Endometrium (tissue), 2 donors: ENCODE results near the gene DPP6.

Source experiments
- FAIRE-seq: peaks from 2 replicates; lab custom pipeline; 2012; peaks lifted over from hg19 to GRCh38; lab: Jason Lieb, UNC
- donor health status: control.
- donor health status: control.

DPP6 gene

DNA sequence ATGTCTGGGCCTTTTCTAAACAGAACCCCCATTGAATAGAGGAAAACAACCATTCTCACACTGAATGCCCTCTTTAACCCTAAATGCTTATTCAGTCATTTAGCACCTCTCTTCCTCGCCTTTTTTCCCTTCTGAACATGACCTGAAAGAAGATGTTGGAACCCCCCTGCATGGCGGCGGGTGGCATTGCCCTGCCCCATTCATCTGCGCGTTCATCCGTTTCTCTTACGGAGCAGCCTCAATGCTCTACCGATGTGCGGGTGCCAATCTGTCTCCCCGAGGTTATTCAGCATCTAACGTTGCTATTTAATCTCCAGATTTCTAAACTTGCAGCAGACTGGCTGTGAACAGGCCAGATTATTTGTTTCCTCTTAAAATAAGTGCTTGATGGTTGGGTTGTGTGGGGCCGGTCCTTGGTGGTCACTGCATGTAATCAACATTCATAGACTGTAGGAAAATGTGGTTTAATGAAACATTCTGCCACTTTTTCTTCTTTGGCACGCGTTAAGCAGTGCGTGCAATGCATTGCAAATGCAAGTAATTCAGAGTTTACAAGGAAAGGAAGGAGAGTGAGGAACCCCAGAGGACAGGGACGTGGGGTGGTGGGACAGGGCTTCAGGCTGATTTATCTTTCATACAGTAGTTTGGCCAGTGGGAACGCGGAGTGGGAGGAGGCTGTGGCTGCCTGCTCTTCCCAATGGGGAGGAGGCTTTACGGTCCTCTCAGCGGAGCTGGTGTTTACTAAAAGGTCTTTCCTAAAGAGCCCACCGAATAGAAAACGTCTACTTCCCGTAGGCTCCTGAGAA, 286.7 kb downstream of the DPP6 start:
- FAIRE-seq: no peak

DNA sequence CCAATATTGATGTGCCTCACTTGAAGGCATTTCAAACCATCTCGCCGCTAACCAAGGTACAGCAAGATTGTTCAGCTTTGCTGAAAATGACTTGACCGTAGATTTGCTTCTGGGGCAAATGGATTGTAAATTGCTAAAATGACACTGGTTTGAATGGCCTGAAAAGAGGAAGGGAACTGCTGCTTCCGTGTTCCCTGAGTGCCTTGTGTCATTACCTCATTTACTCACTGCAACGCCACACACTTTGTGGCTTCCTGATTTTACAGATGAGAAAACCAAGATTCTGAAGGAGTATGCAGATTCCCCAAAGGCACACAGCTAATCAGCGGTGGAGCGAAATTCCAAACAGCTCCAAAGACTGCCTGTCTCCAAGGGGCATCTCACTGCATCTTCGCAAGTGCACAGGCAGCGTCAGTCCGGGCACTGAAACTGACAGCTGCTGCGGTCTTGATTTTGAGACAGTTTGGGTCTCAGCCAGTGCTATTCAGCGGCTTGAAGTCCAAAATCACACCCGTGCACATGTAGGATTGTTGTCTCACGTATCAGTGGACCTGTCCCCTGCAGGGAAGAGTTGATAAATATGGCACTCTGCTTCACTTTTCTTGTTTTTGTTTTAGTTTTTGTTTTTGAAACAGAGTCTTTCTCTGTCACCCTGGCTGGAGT, 290.9 kb downstream of the DPP6 start:
- no peak for FAIRE-seq

DNA sequence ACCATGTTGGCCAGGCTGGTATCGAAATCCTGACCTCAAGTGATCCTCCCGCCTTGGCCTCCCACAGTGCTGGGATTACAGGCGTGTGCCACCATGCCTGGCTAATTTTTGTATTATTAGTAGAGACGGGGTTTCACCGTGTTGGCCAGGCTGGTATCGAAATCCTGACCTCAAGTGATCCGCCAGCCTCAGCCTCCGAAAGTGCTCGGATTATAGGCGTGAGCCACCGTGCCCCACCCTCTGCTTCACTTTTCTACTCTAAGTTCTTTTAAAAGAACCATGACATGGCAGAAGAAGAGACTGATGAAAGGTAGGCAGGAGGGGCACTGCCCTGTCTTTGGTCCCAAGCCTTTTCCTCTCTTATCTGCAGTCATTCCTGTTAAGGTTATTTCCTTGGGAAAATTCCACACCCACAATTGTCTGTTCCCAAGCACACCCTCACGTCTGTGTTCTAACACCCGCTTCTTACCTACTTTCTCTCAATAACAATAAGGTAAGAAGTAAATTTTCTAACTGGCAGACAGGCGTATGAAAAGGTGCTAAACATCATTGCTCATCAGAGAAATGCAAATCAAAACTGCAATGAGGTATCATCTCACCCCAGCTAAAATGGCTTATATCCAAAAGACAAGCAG, 291.7 kb downstream of the DPP6 start:
- no peak for FAIRE-seq

DNA sequence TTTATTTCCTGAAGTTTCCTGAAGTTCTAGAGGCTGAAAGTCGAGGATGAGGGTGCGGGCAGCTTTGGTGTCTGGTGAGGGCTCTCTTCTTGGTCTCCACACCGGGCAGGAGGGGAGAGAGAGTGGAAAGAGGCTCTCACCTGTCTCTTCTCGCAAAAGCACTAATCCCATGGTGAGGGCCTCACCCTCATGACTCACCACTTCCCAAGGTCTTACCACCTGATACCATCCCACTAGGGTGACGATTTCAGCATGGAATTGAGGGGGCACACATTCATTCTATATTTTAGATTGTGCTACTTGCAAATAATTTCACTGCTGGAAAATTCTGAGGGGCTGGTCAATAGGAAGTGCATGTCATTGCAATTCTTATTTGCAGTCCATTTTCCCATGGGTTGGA, 292.9 kb downstream of the DPP6 start:
- no peak for FAIRE-seq

DNA sequence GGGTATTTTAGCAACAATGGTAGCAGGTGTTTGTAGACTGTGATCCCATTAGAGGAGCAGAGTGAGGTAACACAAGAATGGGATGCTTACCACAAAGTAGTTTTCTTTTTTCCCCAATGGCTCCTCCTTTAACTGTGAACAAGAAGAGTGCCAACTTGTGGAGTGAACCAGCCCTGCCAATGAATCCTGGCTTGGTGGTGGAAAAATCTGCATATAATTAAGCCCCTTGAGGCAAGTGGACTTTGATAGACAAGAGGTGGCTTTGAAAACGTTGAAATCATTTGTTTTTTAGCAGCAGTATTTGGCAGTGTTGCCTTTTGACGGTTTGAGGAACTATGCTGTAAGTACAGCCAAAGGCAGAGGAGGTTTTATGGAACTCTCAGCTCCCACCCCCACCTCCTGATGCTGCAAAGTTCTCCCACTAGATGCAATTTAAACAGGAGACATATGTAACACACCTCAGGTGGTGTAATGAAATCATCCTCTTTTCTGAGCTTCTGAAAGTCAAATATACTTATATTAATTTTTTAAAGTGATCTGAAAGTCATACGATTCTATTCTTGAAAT, 295.6 kb downstream of the DPP6 start:
- no peak for FAIRE-seq

DNA sequence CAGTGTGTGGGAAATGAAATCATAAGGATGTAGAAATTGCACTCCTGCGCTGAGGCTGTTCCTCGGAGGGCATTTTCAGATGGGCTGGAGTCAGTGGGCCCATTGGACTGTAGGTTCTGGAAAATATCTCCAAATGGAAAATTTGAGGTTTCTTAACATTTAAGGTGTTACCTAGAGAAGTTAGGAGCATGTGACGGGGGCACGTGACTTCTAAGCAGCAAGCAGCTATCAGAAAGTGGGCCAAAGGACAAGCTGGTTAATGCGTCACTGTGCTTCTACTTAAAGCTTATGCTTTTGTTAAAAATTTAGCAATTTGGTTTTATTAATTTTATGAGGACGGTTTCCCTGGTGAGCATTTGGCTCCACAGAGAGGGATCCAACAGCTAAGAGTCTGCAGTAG, 298.7 kb downstream of the DPP6 start:
- FAIRE-seq: no peak

DNA sequence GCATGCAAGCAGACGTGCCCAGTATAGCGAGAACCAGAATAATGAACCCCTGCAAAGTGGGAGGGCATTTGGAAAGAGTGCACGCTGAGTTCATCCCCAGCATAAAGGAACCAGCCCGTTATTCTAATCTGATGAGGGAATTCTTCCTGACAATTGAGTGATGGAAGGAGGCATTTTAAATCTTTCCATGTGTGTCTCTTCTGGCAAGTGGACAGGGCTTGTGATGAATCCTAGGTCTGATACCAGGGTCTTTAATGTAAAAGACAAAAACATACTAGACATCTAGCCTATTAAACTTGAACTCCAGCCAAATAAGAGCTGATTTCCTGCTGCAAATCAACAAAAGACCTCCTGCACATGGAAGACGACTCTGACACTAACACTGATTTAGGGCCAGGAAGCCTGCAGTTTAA, 301.2 kb downstream of the DPP6 start:
- no peak for FAIRE-seq

DNA sequence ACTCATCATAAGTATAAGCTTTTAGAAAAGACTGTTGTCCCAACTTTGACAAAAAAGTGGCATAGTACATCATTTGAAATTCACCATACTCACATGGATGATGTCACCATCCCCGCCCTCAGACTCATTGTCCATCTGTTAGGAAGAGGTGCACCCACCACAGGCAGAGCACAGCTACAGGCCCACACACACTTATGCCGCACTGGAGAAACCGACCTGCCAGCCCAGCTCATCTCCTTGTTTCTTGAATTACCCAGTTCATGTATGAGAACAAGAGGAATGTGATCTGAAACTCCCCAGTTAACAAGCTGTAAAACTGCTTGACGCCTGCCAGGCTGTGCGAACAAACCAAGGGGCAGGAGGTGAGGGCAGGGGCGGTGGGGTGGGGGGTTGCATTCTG, 312.0 kb downstream of the DPP6 start:
- FAIRE-seq: no peak

DNA sequence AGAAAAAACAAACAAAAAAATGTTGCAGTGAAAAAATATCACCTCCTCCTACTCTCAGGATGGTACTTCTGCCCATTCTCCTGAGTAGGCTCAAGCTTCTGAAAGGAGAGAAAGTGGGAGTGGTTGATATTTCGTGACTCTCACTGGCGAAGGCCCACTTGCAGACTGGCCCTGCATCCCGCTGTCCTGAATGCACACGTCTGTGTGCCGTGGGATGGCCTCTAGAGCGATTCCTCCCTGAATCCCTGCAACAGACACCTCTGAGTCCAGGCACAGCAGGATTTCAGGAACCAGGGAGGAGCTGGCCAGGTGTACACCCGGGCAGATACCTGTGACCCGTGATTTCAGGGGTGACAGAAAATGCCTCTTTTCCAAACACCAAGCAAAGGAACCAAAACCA, 319.2 kb downstream of the DPP6 start:
- no peak for FAIRE-seq

DNA sequence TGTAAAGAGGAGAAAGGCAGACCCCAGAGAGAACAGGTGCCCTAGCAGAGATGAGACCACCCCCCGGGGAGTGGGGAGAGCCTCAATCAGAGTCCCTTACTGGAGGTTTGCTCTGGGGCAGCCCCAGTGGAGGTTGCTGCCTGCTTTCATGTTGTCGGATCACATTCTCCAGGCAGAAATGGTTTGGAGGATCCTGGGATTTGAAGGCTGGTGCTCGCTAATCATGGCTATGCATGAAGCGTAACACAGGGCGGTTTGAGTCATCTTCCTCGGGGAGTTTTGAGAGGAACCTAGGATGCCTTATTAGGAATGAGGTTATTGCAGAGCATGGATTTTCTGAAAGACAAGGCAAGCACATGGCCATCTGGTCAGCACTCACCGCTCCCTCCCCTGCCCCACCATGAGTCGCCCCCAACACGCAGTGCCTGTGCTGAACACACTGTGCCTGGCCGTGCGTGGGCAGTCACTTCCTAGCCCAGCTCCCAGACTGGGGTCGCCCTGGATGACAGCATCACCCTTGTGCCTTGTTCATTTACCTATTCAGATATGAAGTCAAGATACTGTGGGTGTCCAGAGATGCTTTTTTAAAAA, 319.9 kb downstream of the DPP6 start:
- FAIRE-seq: no peak

DNA sequence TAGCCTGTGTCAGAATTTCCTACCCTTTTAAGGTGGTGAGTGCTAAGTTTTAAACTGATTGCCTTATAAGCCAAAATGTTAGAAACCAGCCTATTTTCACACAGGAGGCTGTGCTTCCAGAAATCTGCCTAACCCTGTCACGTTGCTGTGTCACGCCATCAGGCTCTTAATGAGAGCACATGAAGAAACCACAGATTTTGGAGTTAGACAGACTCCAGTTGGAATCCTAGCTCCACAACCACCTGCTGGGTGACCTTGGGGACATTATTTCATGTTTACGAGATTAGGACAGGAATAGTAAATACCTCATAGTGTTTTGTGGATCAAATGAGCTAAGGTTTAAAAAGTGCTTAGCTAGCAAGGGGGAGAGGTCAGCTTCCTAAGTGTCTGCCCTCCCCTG, 321.8 kb downstream of the DPP6 start:
- no peak for FAIRE-seq

DNA sequence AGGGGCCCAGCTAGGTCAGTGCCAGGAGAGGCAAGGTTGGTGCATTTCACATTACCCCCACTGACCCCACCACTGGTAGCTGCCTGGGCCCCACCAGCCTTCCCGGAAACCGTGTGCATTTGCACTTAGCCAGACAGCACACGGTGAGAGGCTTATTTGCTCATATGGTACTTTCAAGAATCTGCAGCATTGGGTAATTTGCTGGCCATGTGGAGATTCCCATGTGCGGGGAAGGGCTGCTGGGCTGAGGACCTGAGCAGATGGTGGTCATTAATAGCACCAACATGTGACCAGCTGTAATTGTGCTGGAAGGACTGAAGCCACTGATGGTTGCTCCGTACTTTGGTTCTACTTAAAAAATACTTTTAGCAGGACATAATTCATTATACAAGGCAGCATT, 323.8 kb downstream of the DPP6 start:
- FAIRE-seq: no peak

DNA sequence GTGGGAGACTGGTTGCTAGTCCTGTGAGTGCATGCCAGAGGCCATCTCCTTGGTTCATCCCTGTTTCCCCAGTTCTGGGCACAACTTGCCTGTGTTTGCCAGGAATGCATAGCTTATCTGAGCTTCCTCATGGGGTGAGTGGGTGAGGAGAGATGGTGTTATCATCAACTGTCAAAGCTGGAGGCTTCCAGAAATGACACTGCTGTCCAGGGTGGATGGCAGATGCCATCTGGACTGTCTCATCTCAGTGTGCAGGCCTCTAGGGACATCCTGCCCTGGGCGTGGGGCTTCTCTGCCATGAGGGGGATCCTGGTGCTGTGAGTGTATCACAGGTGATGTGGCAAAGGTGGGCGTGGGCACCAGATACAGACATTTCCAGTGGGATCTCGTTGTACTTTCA, 328.6 kb downstream of the DPP6 start:
- no peak for FAIRE-seq

DNA sequence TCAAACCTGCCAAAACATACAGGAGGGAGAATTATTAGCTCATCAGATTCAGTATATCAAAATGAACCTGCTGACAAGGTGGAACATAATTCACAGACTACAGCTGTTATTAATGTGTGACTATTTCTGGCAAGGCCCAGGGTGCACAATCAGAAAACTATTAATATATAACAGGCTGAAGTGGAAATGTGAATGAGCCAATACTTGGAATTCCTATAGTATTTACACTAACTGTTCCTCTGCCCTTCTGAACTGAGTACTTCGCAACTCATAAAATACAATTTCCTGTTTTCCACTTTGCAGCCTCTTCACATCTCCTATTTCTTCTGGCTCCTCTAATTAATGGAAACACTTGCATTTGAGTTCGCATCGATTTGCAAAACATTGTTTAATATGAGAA, 330.8 kb downstream of the DPP6 start:
- FAIRE-seq: no peak

DNA sequence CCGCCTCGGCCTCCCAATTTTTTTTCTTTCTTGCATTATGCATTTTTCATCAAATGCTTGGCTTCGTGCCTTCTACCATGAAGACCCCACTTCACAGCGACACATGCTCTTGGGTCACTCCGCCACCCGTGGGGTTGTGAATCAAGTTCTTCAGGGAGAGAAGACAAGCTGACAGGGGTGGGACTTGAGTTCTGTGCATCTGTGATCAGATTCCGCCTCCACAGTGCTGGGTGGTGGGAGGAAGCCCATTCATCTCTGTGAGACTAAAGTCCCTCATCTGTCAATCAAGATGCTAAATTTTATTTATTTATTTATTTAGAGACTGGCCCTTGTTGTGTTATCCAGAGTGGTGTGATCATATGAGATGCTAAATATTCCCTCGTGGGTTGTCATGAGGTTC, 333.0 kb downstream of the DPP6 start:
- FAIRE-seq: no peak

DNA sequence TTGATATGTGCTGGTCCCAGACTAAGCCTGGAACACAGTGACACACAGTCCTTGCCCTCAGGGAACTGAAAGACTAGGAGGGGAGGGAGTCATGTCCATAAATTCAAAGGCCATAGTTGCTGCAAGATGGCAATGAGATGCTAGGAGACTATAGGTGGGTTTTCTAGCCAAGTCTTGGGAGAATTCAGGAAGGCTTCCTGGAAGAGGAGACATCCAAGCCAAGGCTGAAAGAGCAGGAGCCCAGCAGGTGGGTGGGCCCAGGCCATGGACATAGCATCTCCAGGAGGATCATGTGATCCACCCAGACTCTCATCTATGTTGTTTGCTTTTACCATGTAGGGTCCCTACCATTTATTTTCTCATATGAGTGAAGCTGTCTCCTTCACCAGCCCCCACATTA, 335.1 kb downstream of the DPP6 start:
- no peak for FAIRE-seq

DNA sequence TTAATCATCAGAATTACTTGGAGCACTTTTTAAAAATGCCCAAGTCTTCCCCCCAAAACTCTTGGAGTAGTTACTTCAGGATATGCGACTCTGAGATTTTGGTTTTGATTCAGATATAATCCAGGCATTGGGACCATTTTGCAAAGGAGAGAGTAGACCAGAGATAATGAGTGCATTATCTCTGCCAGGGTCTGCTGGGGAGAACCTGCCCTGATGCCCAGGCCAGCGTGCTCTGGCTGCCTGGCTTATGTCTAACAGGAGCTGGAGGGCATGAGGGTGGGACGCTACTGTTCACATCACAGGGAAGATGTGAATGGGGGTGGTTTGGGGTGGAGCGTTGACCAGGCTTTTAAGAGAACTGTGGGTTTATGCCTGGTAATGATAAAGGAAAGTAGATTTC, 336.2 kb downstream of the DPP6 start:
- no peak for FAIRE-seq

DNA sequence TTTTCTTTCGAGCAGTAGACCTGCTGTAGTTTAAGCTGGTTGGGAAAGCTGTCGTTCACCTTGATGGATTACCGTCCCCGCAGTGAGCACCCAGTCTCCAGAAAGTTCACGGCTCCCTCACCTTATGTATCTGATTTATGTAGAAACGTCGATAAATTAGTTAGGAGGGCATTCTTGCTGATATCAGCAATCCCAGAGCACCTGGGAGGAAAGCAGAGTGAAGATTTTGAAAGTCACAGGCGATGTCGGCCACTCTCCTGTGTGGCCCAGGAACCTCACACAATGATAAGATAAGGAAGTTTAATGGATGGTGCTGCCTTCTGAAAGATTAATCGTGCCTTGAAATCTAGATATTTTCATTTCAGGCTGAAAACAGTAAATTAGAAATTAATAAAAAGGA, 336.8 kb downstream of the DPP6 start:
- FAIRE-seq: no peak

DNA sequence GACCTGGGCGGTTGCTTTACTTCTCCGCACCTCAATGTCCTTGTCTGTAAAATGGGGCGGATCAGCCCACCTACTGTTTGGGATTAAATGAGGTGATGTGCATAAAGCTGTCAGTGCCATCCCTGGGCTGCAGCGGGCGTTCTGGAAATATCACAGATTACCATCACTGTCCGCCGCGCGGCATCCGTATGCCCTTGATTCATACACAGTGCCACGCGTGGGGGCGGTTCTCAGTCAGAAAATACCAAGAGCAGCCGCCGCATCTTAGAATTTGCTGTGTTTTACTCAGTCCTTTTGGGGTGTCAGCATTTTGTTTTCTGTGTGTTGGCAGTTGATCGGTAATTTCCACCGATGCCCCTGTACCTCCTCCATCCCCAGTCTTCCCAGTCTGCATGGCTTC, 338.8 kb downstream of the DPP6 start:
- no peak for FAIRE-seq

DNA sequence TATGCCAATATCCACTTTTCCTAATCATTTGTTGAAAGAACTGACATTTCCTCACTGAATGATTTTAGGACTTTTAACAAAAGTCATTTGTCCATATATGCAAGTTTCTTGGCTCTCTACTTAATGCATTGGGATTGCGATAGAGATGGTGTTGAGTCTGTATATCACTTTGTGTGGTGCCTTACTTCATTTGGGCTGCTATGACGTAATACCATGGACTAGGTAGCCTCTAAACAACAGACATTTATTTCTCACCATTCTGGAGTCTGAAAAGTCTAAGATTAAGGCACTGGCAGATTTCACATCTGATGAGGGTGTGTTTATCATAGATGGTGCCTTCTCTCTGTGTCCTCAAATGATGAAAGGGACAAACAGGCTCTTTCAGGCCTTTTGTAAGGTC, 342.6 kb downstream of the DPP6 start:
- no peak for FAIRE-seq

DNA sequence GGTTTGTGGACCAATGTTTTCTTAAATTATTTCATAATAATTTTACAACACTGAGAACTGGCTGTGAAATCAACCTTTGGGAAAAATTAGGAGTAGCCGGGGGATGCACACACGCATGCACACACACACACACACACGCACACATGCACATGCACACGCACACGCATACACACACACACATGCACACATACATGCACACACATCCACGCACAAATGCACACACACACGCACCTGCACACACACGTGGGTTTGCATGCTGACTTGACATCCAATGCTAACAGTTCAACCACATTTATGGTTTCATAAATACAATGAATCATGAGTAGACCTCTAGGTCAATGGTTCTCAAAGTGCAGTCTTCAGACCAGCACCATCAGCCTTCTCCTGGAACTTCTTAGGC, 354.1 kb downstream of the DPP6 start:
- FAIRE-seq: no peak

DNA sequence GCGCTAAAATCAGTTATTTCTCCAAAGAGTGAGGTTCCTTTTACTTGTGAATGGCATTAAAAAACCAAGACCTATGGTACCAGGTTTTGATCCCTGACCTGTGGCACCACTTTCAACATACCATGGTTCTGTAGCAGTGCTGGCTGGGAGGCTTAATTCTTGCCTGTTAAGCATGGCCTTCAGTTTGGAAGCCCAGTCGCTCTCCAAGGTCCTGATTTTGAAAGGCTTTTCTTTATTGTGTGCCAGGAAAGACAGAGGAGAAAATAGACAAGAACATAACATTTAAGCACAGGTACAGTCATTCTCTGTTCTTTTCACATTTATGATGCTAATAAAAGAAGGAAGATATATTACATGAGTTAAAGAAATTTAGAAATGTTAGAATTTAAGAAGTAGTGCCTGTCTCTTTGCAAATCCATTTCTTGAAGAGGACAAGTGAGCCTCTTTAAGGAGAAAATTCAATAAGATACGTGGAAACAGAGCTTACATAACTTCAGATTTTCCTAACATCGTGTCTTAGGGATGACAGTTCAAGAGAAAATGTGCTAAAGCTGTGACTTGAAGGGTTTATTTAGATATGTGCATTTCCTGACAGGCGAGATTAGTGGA, 357.6 kb downstream of the DPP6 start:
- FAIRE-seq: no peak
